Muscle layer of duodenum (tissue), 2 donors: Measurements from ENCODE around the gene TARP.

Experiments
- H3K27ac ChIP-seq: one replicate; pipeline ENCODE4 v1.7.0; 2013; ENCODE audit warnings: mild to moderate bottlenecking, low read length
- H3K27me3 ChIP-seq: one replicate; pipeline ENCODE4 v1.7.0; 2013; ENCODE audit warnings: low read depth, mild to moderate bottlenecking, control low read depth, low read length
- H3K36me3 ChIP-seq, 2 donors: one replicate each; pipeline ENCODE4 v1.7.0; 2013; ENCODE audit warnings: low read length in 2 of 2, control low read depth in 1 of 2, mild to moderate bottlenecking in 1 of 2; ENCODE audit not compliant: insufficient read depth in 2 of 2, control insufficient read depth in 1 of 2
- H3K4me1 ChIP-seq, 2 donors: one replicate each; pipeline ENCODE4 v1.7.0; 2013; ENCODE audit warnings: low read length in 2 of 2, mild to moderate bottlenecking in 2 of 2, control low read depth in 1 of 2, moderate library complexity in 1 of 2; ENCODE audit not compliant: insufficient read depth in 2 of 2, control insufficient read depth in 1 of 2
- H3K4me3 ChIP-seq, 2 donors: one replicate each; pipeline ENCODE4 v1.7.0; 2013; ENCODE audit warnings: low read length in 2 of 2, low read depth in 1 of 2, mild to moderate bottlenecking in 1 of 2
- H3K9me3 ChIP-seq, 2 donors: one replicate each; pipeline ENCODE4 v1.7.0; 2013; ENCODE audit warnings: low read length in 2 of 2, control low read depth in 1 of 2, mild to moderate bottlenecking in 1 of 2; ENCODE audit not compliant: control insufficient read depth in 1 of 2
- donor health status: healthy.

The TARP gene

DNA sequence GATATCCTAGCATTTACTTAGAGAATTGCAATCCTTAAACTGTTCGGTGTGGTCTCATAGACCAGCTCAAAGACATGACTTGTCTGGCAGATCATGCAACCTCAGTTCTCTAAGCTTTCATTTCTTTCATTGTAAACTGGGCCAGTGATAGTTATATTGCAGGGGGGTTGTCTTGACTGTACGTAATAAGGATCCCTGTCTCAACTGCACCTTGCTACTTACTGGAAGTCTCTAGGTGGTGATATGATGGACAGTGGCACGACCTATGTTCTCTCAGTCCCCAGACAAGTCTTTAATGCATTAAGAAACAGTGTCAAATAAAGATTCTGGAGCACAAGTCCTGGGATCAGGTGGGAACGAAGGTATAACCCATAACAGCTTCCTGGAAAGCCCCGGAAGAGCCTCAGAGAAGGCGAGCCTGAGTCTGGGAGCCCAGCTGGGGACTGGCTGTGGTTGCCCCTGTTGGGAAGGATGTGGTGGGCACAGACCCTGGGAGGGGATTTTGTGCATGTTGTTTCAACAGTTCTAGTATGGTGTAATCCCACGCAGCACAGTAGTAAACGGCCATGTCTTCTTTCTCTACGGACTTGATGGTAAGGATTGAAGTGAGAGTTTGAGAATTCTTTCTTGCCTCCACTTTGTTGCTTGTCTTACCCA, 26.0 kb upstream of the TARP start:
- no peaks in the 10 kb centered on the region for H3K4me1 ChIP-seq
- no peaks in the 10 kb centered on the region for H3K9me3 ChIP-seq
- no peak overlapping the region for H3K27ac ChIP-seq
- no peaks in the 10 kb centered on the region for H3K36me3 ChIP-seq
- H3K4me3 ChIP-seq, result no peak overlapping the region
- H3K27me3 ChIP-seq, result no peaks in the 10 kb centered on the region

DNA sequence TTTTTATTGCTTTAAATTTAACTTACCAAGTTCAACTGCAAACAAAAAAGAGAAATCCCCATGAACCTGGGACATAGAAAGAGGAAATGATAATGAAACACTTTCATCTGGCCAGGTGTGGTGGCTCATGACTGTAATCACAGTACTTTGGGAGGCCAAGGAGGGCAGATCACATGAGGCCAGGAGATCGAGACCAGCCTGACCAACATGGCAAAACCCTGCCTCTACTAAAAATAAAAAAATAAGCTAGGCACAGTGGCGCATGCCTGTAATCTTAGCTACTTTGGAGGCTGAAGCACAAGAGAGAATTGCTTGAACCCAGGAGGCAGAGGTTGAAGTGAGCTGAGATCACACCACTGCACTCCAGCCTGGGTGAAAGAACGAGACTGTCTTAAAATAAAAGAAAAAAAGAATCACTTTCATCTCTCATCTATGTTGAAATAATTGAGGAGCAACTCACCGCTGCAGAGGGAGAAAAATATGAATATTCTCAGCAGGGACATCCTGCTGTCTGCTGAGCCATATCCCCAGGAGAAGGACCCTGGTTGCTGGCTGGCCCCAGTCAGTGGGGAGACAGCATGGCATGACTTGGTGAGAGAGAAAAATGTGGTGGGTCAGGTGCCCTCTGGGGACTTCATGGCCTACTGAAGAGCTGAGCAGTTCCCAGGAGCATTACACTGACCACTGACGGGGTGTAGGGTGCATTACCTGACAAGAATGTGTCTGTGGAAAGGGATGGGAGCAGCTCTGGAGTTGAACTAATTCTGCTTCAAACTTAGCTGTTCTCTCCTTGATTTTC, 22.8 kb upstream of the TARP start:
- no peaks in the 10 kb centered on the region for H3K27me3 ChIP-seq
- H3K4me1 ChIP-seq, result no peaks in the 10 kb centered on the region
- no peaks in the 10 kb centered on the region for H3K9me3 ChIP-seq
- H3K4me3 ChIP-seq, result no peak overlapping the region
- no peaks in the 10 kb centered on the region for H3K36me3 ChIP-seq
- H3K27ac ChIP-seq, result no peak overlapping the region

DNA sequence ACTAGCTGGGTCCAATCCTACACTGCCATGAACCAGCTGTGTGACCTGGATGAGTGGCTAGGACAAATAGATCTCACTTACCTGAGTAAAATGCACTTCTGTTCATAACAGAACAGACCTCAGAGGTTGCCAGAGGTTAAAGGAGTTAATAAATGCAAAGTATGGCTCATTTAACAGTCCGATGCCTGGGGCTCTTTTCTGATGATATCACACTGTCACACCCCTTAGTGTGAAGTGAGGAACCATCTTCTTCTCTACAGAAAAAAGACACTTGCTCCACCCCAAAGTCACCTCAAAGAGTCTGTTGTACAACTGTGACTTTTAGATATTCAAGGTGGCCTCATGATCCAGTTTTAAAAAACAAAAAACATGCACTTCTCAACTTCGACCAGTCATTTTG, 21.5 kb upstream of the TARP start:
- no peaks in the 10 kb centered on the region for H3K9me3 ChIP-seq
- no peak overlapping the region for H3K27ac ChIP-seq
- H3K4me1 ChIP-seq, result no peaks in the 10 kb centered on the region
- no peaks in the 10 kb centered on the region for H3K36me3 ChIP-seq
- H3K4me3 ChIP-seq, result no peak overlapping the region
- no peaks in the 10 kb centered on the region for H3K27me3 ChIP-seq

DNA sequence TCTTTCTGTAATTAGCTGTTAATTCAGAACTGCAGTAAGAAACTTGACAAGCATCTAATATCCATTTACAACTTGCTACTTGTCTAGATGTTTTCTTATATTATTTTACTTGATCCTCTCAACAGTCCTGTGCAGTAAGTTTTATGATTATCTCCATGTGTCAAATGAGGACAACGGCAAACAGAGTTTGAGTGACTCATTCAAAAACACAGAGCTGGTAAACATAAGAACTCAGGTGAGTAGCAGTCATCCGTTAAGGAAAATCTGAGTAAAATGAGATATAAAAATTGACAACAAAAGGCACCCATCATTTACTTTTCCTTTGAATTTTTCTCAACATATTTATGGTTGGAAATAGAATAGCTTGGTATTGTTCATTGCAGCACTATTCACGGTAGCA, 19.0 kb upstream of the TARP start:
- Histone ChIP-seq H3K4me1 (no peaks in the 10 kb centered on the region), H3K9me3 (no peaks in the 10 kb centered on the region), H3K36me3 (no peaks in the 10 kb centered on the region), H3K4me3 (no peak overlapping the region), H3K27me3 (no peaks in the 10 kb centered on the region), H3K27ac (no peak overlapping the region)

DNA sequence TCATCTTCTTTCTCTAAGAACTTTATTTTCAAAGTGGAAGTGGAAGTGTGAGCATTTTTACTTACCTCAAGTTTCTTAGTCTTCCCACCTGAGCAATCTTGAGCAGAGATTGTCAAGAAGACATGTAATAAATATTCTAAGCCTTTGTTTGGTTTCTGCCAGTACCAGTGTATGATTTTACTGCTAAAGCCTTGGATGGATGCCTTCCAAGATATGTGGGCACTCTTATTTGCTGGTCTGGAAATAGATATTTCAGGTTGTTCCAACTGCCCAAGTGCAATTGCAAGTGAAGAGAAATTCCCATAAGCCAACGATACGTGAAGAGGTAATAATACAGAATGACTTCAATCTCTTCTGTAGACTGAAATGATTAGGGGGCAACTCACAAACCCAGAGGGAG, 18.2 kb upstream of the TARP start:
- H3K27ac ChIP-seq, result no peak overlapping the region
- no peak overlapping the region for H3K4me3 ChIP-seq
- H3K27me3 ChIP-seq, result no peaks in the 10 kb centered on the region
- H3K9me3 ChIP-seq, result no peaks in the 10 kb centered on the region
- no peaks in the 10 kb centered on the region for H3K36me3 ChIP-seq
- H3K4me1 ChIP-seq, result no peaks in the 10 kb centered on the region

DNA sequence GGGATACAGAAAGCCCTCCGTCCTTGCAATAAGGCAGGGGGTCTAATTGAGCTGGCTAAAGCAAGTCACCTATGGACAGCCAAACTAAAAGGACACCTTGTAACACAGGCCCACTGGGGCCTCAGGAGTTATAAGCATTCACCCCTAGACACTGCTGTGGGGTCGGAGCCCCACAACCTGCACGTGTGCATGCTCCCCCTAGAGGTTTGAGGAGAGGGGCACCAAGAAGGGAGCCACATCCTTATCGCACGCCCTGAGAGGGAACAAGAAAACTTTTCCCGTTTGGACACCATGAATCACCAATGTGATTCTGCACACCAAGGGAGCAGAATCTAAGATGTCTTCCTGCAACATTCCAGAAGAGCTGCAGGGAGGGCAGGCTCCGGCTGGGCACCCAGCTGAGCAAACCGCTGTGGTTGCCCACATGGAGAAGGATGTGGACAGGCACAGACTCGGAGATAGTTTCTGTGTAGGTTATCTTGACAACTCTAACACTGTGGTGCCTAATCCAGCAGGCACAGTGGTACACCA, 17.7 kb upstream of the TARP start:
- no peak overlapping the region for H3K27ac ChIP-seq
- H3K4me1 ChIP-seq, result no peaks in the 10 kb centered on the region
- H3K27me3 ChIP-seq, result no peaks in the 10 kb centered on the region
- no peaks in the 10 kb centered on the region for H3K9me3 ChIP-seq
- no peak overlapping the region for H3K4me3 ChIP-seq
- no peaks in the 10 kb centered on the region for H3K36me3 ChIP-seq

DNA sequence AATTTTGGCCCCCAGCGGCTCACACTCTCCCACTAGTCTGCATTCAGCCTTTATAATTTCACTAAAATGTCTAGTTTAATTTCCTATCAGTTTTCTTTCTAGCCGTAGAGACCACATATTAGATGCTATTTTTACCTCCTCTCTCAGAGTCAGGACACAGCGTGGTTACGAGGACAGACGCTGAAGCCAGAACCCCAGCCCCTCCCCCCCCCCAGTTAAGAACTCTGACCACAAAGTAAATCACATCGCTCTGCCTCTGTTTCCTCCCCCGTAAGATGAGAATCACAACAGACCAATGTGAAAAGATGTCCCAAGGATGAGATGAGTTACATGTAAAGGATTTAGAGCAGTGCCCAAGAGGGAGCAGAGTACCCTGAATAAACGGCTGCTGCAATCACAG, 11.1 kb upstream of the TARP start:
- Histone ChIP-seq H3K36me3 (no peaks in the 10 kb centered on the region), H3K9me3 (no peaks in the 10 kb centered on the region), H3K27me3 (no peaks in the 10 kb centered on the region), H3K4me3 (no peak overlapping the region), H3K4me1 (no peaks in the 10 kb centered on the region), H3K27ac (no peak overlapping the region)

DNA sequence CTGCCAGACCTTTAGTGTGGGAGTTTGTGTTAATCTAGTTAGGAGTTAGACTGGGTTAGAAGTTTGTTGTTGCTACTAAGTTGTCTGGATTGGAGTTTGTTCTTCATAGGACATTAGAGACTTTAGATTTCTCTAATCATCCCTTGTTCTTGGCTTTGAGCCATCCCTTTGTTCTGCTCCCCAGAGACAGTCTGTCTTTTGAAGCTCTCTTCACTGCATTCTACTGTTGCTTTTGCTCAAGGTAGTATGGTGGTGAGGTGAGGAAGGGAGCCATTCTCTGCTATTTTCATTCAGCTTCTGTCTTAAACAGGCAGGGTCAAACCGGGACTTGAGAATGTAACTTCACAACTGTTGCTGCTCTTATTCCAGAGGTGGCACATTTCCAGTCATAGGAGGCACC, 10.4 kb upstream of the TARP start:
- Histone ChIP-seq H3K36me3 (no peaks in the 10 kb centered on the region), H3K4me1 (no peaks in the 10 kb centered on the region), H3K27ac (no peak overlapping the region), H3K27me3 (no peaks in the 10 kb centered on the region), H3K4me3 (no peak overlapping the region), H3K9me3 (no peaks in the 10 kb centered on the region)

DNA sequence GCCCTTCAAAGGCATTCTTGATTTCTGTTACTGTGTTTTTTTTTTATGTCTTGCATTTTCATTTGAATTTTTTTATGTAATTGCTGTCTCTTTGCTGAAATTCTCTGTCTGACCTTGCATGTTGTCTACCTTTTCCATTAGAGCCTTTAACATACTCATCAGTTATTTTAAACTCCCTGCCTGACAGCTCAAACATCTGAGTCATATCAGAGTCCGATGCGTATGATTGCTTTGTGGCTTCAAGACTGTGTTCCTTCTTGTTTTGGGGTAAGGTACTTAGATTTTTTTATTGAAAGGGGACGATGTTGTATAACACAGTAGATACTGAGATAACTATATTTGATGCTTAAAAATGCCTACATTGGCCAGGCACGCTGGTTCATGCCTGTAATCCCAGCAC, 9.7 kb upstream of the TARP start:
- Histone ChIP-seq H3K9me3 (no peaks in the 10 kb centered on the region), H3K27me3 (no peaks in the 10 kb centered on the region), H3K27ac (no peak overlapping the region), H3K4me3 (no peak overlapping the region), H3K4me1 (no peaks in the 10 kb centered on the region), H3K36me3 (no peaks in the 10 kb centered on the region)

DNA sequence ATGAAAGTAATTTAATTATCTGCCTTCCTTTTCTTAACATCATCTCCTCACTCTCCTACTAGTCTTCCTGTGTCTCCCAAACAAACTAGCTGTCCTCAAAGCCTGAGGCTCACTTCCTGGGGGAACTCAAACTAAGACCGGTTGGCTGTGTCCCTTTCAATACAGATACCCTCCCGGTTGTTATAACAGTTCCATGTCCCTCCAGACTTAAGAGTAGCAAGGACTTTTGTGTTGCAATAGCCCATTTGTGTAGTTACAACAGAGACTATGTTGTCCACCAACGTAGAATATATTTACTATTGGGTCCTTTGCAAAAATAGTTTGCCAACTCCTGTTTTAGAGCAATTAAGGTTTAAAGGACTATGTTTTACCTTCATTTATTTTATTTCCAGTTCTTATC, 8.6 kb upstream of the TARP start:
- no peak overlapping the region for H3K27ac ChIP-seq

DNA sequence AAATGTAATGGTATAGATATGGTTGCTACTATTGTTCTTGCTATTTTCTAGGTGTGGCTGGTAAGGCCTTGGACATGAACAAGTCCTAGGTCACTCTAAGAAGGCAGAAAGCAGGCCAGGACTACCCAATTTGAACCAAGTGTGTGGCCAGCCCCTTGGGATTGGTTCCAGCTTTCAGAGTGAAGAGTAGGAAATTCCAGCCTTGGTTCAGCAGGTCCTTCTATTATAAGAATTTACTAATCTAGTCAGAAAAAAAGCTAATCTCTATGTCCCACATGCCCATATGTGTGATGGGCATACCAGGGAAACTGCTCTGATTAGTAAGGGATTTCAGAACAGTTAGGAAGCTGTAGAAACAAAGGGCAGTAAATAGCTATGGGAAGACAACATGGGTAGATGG, 7.8 kb upstream of the TARP start:
- no peaks in the 10 kb centered on the region for H3K27me3 ChIP-seq
- H3K9me3 ChIP-seq, result no peaks in the 10 kb centered on the region
- H3K4me1 ChIP-seq, result no peaks in the 10 kb centered on the region
- no peak overlapping the region for H3K4me3 ChIP-seq
- H3K27ac ChIP-seq, result no peak overlapping the region
- H3K36me3 ChIP-seq, result no peaks in the 10 kb centered on the region

More for the DNA sequence above, 8.6 kb upstream of the TARP start:
- Histone ChIP-seq H3K36me3 (no peaks in the 10 kb centered on the region), H3K4me3 (no peak overlapping the region), H3K9me3 (no peaks in the 10 kb centered on the region), H3K4me1 (no peaks in the 10 kb centered on the region), H3K27me3 (no peaks in the 10 kb centered on the region)
